SK-N-MC (cell line): ENCODE data around the gene TOM1.

Experiments used
- DNase-seq: peaks from one replicate; pipeline ENCODE4 v3.0.0-alpha.2; 2011; ENCODE audit warnings: low read depth, low spot score
- H3K27ac ChIP-seq: fragments of 200-600 bp; sonication (generic); 2 replicates; pipeline ENCODE4 v1.5.1; 2016; ENCODE audit warnings: mixed run types
- H3K36me3 ChIP-seq: fragments of 200-600 bp; sonication (generic); 2 replicates; pipeline ENCODE4 v1.6.1; 2017; ENCODE audit warnings: antibody characterized with exemption, low read length, mixed read lengths; ENCODE audit not compliant: insufficient read depth
- H3K4me3 ChIP-seq: fragments of 200-600 bp; sonication (generic); 2 replicates; pipeline ENCODE4 v1.5.1; 2016
- H3K9ac ChIP-seq: fragments of 200-600 bp; sonication (generic); 2 replicates; pipeline ENCODE4 v1.8.0; 2017; ENCODE audit warnings: mixed run types, mixed read lengths; ENCODE audit not compliant: insufficient read length
- H3K9me3 ChIP-seq: fragments of 200-600 bp; sonication (generic); 2 replicates; pipeline ENCODE4 v1.6.1; 2017; ENCODE audit warnings: low read depth, mild to moderate bottlenecking, antibody characterized with exemption, low read length, moderate library complexity, mixed read lengths
- EZH2 ChIP-seq: fragments of 200-600 bp; sonication (generic); IDR thresholded peaks from one replicate; pipeline ENCODE4 v1.6.1; 2017; ENCODE audit warnings: antibody characterized with exemption
- FOXP2 ChIP-seq: optimal IDR thresholded peaks from 2 replicates; pipeline ENCODE3; 2011; ENCODE audit warnings: mild to moderate bottlenecking, moderate library complexity; ENCODE audit not compliant: insufficient read depth; ENCODE audit errors: extremely low read length, control extremely low read depth
- POLR2AphosphoS5 ChIP-seq: IDR thresholded peaks from 2 replicates; pipeline ENCODE4 v1.6.1; 2012; ENCODE audit warnings: mild to moderate bottlenecking, low read depth, low read length, borderline replicate concordance

Gene TOM1

GRCh38 chr22:35333220-35333619 lies 33.5 kb downstream of the TOM1 start:
- H3K9me3 ChIP-seq: no peaks in the 10 kb centered on the region
- no peak overlapping the region for H3K9ac ChIP-seq
- TF ChIP-seq FOXP2 (no peak), POLR2AphosphoS5 (no peak), EZH2 (no peak)
- no peak overlapping the region for H3K4me3 ChIP-seq
- DNase-seq: no peak
- peaks cover 11% of the 10 kb centered on the region; the same call in 1 of the 2 replicates for H3K36me3 ChIP-seq
- no peak overlapping the region for H3K27ac ChIP-seq

GRCh38 chr22:35334004-35334403 lies 34.3 kb downstream of the TOM1 start:
- DNase-seq: no peak
- TF ChIP-seq EZH2: no peak
- no peak for TF ChIP-seq POLR2AphosphoS5
- no peak for TF ChIP-seq FOXP2
- no peak overlapping the region for H3K27ac ChIP-seq
- H3K4me3 ChIP-seq: no peak overlapping the region
- no peaks in the 10 kb centered on the region for H3K9me3 ChIP-seq
- no peak overlapping the region for H3K9ac ChIP-seq
- H3K36me3 ChIP-seq: peaks cover 11% of the 10 kb centered on the region; the same call in 1 of the 2 replicates

- no peak overlapping the region for H3K27ac ChIP-seq
- no peak overlapping the region for H3K9ac ChIP-seq
- no peak overlapping the region for H3K4me3 ChIP-seq
- no peaks in the 10 kb centered on the region for H3K9me3 ChIP-seq
- no peak for DNase-seq
- TF ChIP-seq FOXP2: no peak
- TF ChIP-seq EZH2: no peak
- no peak for TF ChIP-seq POLR2AphosphoS5
- H3K36me3 ChIP-seq: peaks cover 8% of the 10 kb centered on the region; the same call in 1 of the 2 replicates
Measured at GRCh38 chr22:35335468-35335867, 35.8 kb downstream of the TOM1 start.

- no peak for DNase-seq
- peaks cover 6% of the 10 kb centered on the region; the same call in 1 of the 2 replicates for H3K36me3 ChIP-seq
- TF ChIP-seq FOXP2 (no peak), POLR2AphosphoS5 (no peak)
- H3K27ac ChIP-seq: no peak overlapping the region
- no peaks in the 10 kb centered on the region for H3K9me3 ChIP-seq
- H3K4me3 ChIP-seq: no peak overlapping the region
- H3K9ac ChIP-seq: no peak overlapping the region
Measured at GRCh38 chr22:35335936-35336781, 36.5 kb downstream of the TOM1 start.

- no peaks in the 10 kb centered on the region for H3K9me3 ChIP-seq
- DNase-seq: no peak
- TF ChIP-seq EZH2 (no peak), FOXP2 (no peak), POLR2AphosphoS5 (no peak)
- no peak overlapping the region for H3K4me3 ChIP-seq
- no peak overlapping the region for H3K9ac ChIP-seq
- peaks cover 6% of the 10 kb centered on the region; the same call in 1 of the 2 replicates for H3K36me3 ChIP-seq
- H3K27ac ChIP-seq: no peak overlapping the region
Measured at GRCh38 chr22:35337932-35338331, 38.2 kb downstream of the TOM1 start.

GRCh38 chr22:35341090-35341874 lies 41.6 kb downstream of the TOM1 start:
- TF ChIP-seq FOXP2 (no peak), EZH2 (no peak), POLR2AphosphoS5 (no peak)
- Histone ChIP-seq H3K36me3 (no peaks in the 10 kb centered on the region), H3K4me3 (no peak overlapping the region), H3K27ac (no peak overlapping the region), H3K9ac (no peak overlapping the region), H3K9me3 (no peaks in the 10 kb centered on the region)
- DNase-seq: no peak

- H3K4me3 ChIP-seq: no peak overlapping the region
- no peak for TF ChIP-seq POLR2AphosphoS5
- TF ChIP-seq EZH2: no peak
- TF ChIP-seq FOXP2: no peak
- no peaks in the 10 kb centered on the region for H3K36me3 ChIP-seq
- DNase-seq: no peak
- no peak overlapping the region for H3K27ac ChIP-seq
- no peaks in the 10 kb centered on the region for H3K9me3 ChIP-seq
- no peak overlapping the region for H3K9ac ChIP-seq
Measured at GRCh38 chr22:35342390-35342789, 42.7 kb downstream of the TOM1 start.
